ENCODE results near the gene KCNT2. TPM values are rescaled to one million over a fixed set of nuclear protein-coding genes. Genes with fewer than 3 reads are reported as not detected.
A peak's percentile ranks its signal among the peaks of the same experiment; 100 is the strongest.

The KCNT2 gene
- total and polyA plus RNA-seq, 4 donors = 0.84 to 18.7 (median 2.0) TPM

DNA sequence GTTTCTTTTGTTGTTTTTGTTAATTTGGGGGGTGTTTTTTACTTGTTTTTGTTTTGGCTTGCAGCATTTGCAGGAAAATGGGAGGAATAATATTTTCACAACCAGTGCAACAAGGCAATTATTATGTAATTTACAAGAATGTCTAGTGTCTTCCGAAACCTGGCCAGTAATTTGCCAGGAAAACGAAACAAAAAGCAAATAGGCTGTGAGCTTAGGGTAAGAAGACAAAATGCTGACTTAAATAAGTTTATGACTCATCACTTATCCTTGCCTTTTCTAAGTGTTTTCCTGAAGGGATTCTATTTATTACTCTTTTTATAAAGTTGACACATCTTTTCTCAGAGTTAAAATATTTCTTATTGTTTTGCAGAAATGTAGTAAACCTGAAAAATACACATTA lies 49.8 kb downstream of the KCNT2 start:
- DNase-seq (peak in 2 of 3 donors; percentile 17 to 30), ATAC-seq (ENCODE audit: insufficient read depth, low FRiP score) (no peak)
- Histone ChIP-seq H3K36me3 (ENCODE audit: control insufficient read depth in 4 of 4, insufficient read depth in 4 of 4, low read length in 4 of 4) (no peaks in the 10 kb centered on the region), H3K9me3 (ENCODE audit: control insufficient read depth in 4 of 4, insufficient read depth in 3 of 4, low read length in 3 of 4) (peaks cover 0 to 2% (median 0%) of the 10 kb centered on the region in 4 donors), H3K9ac (ENCODE audit: insufficient read depth in 1 of 2, low read length in 2 of 2) (no peak overlapping the region), H3K27ac (ENCODE audit: low read depth in 1 of 2, low read length in 1 of 2) (no peak overlapping the region), H3K27me3 (ENCODE audit: control insufficient read depth in 3 of 3, insufficient read depth in 3 of 3, low read length in 2 of 3) (no peaks in the 10 kb centered on the region), H3K4me1 (ENCODE audit: control insufficient read depth in 5 of 5, insufficient read depth in 5 of 5, low read length in 5 of 5) (no peaks in the 10 kb centered on the region), H3K4me3 (no peak overlapping the region)
- TF ChIP-seq CTCF (IDR thresholded peaks at IDR 0.05; ENCODE audit: control extremely low read depth, extremely low read depth) = no peak
- WGBS, 2 donors = 29 to 59% methylated on average over 2 of the region's 2 CpGs

- H3K4me1 ChIP-seq (ENCODE audit: control insufficient read depth in 5 of 5, insufficient read depth in 5 of 5, low read length in 5 of 5) = no peaks in the 10 kb centered on the region
- no peak for DNase-seq
- H3K4me3 ChIP-seq = no peak overlapping the region
- no peak overlapping the region for H3K9ac ChIP-seq (ENCODE audit: insufficient read depth in 1 of 2, low read length in 2 of 2)
- 78 to 86% methylated on average over 2 of the region's 2 CpGs for WGBS, 2 donors
- H3K27me3 ChIP-seq (ENCODE audit: control insufficient read depth in 3 of 3, insufficient read depth in 3 of 3, low read length in 2 of 3) = no peaks in the 10 kb centered on the region
- H3K9me3 ChIP-seq (ENCODE audit: control insufficient read depth in 4 of 4, insufficient read depth in 3 of 4, low read length in 3 of 4) = peaks cover 0 to 2% (median 0%) of the 10 kb centered on the region in 4 donors
- no peak for TF ChIP-seq CTCF (IDR thresholded peaks at IDR 0.05; ENCODE audit: control extremely low read depth, extremely low read depth)
- ATAC-seq (ENCODE audit: insufficient read depth, low FRiP score) = no peak
- H3K27ac ChIP-seq (ENCODE audit: low read depth in 1 of 2, low read length in 1 of 2) = no peak overlapping the region
- no peaks in the 10 kb centered on the region for H3K36me3 ChIP-seq (ENCODE audit: control insufficient read depth in 4 of 4, insufficient read depth in 4 of 4, low read length in 4 of 4)
Observed at GRCh38 chr1:196557797-196558196, 50.4 kb downstream of the KCNT2 start.

GRCh38 chr1:196550731-196551130 lies 57.5 kb downstream of the KCNT2 start:
- Histone ChIP-seq H3K9ac (ENCODE audit: insufficient read depth in 1 of 2, low read length in 2 of 2) (no peak overlapping the region), H3K4me3 (no peak overlapping the region), H3K27me3 (ENCODE audit: control insufficient read depth in 3 of 3, insufficient read depth in 3 of 3, low read length in 2 of 3) (no peaks in the 10 kb centered on the region), H3K27ac (ENCODE audit: low read depth in 1 of 2, low read length in 1 of 2) (no peak overlapping the region), H3K4me1 (ENCODE audit: control insufficient read depth in 5 of 5, insufficient read depth in 5 of 5, low read length in 5 of 5) (no peaks in the 10 kb centered on the region), H3K36me3 (ENCODE audit: control insufficient read depth in 4 of 4, insufficient read depth in 4 of 4, low read length in 4 of 4) (no peaks in the 10 kb centered on the region), H3K9me3 (ENCODE audit: control insufficient read depth in 4 of 4, insufficient read depth in 3 of 4, low read length in 3 of 4) (peaks cover 0 to 2% (median 0%) of the 10 kb centered on the region in 4 donors)
- no peak for DNase-seq
- TF ChIP-seq CTCF (IDR thresholded peaks at IDR 0.05; ENCODE audit: control extremely low read depth, extremely low read depth) = no peak
- ATAC-seq (ENCODE audit: insufficient read depth, low FRiP score) = no peak
